ENCODE measurements around the gene ACTL7B. TPM values are rescaled to one million over a fixed set of nuclear protein-coding genes. Genes with fewer than 3 reads are reported as not detected.

ACTL7B gene
- total and polyA plus RNA-seq, 2 of the 8 experiments (the other 6 are each of a cell fraction or from before 2014, with no cell fraction given): not detected

DNA sequence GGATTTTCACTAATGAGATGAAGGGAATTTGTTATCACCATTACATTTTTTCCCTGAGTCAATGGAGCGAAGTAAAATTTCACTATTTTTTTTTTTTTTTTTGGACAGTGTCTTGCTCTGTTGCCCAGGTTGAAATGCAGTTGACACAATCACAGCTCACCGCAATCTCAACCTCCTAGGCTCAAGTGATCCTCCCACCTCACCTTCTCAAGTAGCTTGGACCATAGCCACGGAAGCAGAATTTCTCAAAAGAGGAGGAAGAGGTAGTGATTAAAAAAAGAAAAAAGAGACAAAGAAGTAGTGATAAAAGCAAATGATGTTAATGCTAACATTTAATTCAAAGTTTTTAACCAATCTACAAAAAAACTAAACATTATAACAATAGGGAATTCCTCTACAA, 48.4 kb upstream of the ACTL7B start:
- Histone ChIP-seq H3K4me1 (replicated peaks in 1 of 4; ENCODE audit: control insufficient read depth in 3 of 4, insufficient read depth in 4 of 4, low read length in 3 of 4) (no peaks in the 10 kb centered on the region), H2BK15ac (ENCODE audit: low read length) (no peak overlapping the region), H3K27me3 (replicated peaks in 1 of 4; ENCODE audit: control insufficient read depth in 3 of 4, extremely low read depth in 1 of 4, insufficient read depth in 3 of 4, low read length in 3 of 4) (no peaks in the 10 kb centered on the region), H3K4me3 (ENCODE audit: extremely low read depth in 1 of 4, insufficient read depth in 2 of 4, low read depth in 3 of 4, low read length in 4 of 4) (no peak overlapping the region), H3K9me3 (ENCODE audit: insufficient read depth in 2 of 2, low read depth in 1 of 2, low read length in 1 of 2) (no peaks in the 10 kb centered on the region), H2BK120ac (replicated peaks; ENCODE audit: low read depth, low read length) (no peak overlapping the region), H3K27ac (ENCODE audit: low read depth, low read length) (no peak overlapping the region), H4K8ac (ENCODE audit: extremely low read depth, insufficient read depth, low read length) (no peak overlapping the region), H2BK20ac (ENCODE audit: low read length) (no peak overlapping the region), H3K9ac (replicated peaks in 1 of 4; ENCODE audit: extremely low read depth in 1 of 4, low read depth in 3 of 4, low read length in 3 of 4) (no peak overlapping the region), H3K23me2 (ENCODE audit: low read depth, low read length) (peaks cover 2% of the 10 kb centered on the region; the same call in 1 of the 2 replicates), H3K79me1 (ENCODE audit: low read depth, low read length) (no peaks in the 10 kb centered on the region), H4K5ac (ENCODE audit: insufficient read length, low read depth, low read length) (no peak overlapping the region), H2BK12ac (ENCODE audit: low read depth, low read length) (no peak overlapping the region), H3K56ac (replicated peaks; ENCODE audit: insufficient read length, low read depth, low read length) (no peak overlapping the region), H2BK5ac (ENCODE audit: low read depth, low read length) (no peak overlapping the region), H2AFZ (ENCODE audit: low read length) (no peak overlapping the region), H4K20me1 (replicated peaks in 1 of 2; ENCODE audit: control insufficient read depth in 1 of 2, insufficient read depth in 2 of 2, low read length in 2 of 2) (peaks cover 0 to 4% of the 10 kb centered on the region in 2 experiments), H3K4ac (replicated peaks; ENCODE audit: insufficient read length, low read depth, low read length) (no peak overlapping the region), H3K18ac (ENCODE audit: extremely low read depth, low read length) (no peak overlapping the region), H3K14ac (ENCODE audit: insufficient read length) (no peak overlapping the region), H3K4me2 (ENCODE audit: insufficient read depth in 1 of 2, low read depth in 2 of 2, low read length in 2 of 2) (no peak overlapping the region), H3K36me3 (ENCODE audit: control insufficient read depth in 2 of 4, insufficient read depth in 4 of 4, low read length in 3 of 4) (peaks cover 12 to 70% (median 42%) of the 10 kb centered on the region in 4 experiments), H3K79me2 (ENCODE audit: control insufficient read depth in 1 of 2, insufficient read depth in 2 of 2, low read length in 2 of 2) (no peaks in the 10 kb centered on the region), H3K23ac (ENCODE audit: insufficient read length) (no peak overlapping the region), H4K91ac (replicated peaks; ENCODE audit: insufficient read length, low read length) (no peak overlapping the region), H2AK5ac (ENCODE audit: low read depth, low read length) (no peak overlapping the region)
- no peak for FAIRE-seq
- ChIA-PET POLR2A (ENCODE audit: partially characterized antibody) (no interaction called here), CTCF (ENCODE audit: partially characterized antibody) (interaction anchor here (0.5 to 0.7 kb wide), 3 partner anchors 8 to 296 kb away, joined by 3 read pairs; no protein-coding TSS in a partner anchor)
- no peak for DNase-seq (ENCODE audit: low read depth in 1 of 2, low spot score in 2 of 2)
- 87% methylated on average over 3 of the region's 3 CpGs; no CpG with 5 or more reads in 1 of the 2 experiments for WGBS, 2 experiments (ENCODE audit: extremely low coverage in 1 of 2, insufficient coverage in 1 of 2, insufficient read length in 1 of 2, insufficient replicate concordance in 2 of 2, low coverage in 1 of 2, low lambda C conversion rate in 2 of 2, missing lambda C conversion rate in 1 of 2)
- TF ChIP-seq TBP (IDR thresholded peaks at IDR 0.05; ENCODE audit: low read depth, low read length) (no peak), SP4 (IDR thresholded peaks at IDR 0.05; ENCODE audit: low read length) (no peak), CTCF (IDR thresholded peaks at IDR 0.05; ENCODE audit: control extremely low read depth in 1 of 3, insufficient read depth in 1 of 3, low read depth in 1 of 3, low read length in 3 of 3) (no peak), HDAC2 (IDR thresholded peaks at IDR 0.05; ENCODE audit: borderline replicate concordance in 1 of 2, low read depth in 2 of 2, low read length in 2 of 2) (no peak), EGR1 (IDR thresholded peaks at IDR 0.05; ENCODE audit: borderline replicate concordance, low read depth, low read length) (no peak), TCF12 (IDR thresholded peaks at IDR 0.05; ENCODE audit: low read depth, low read length) (no peak), E2F6 (IDR thresholded peaks at IDR 0.05) (no peak)
